ENCODE measurements around the gene TROAP. TPM values are rescaled to one million over a fixed set of nuclear protein-coding genes. Genes with fewer than 3 reads are reported as not detected.
"Not testable (repeated sequence)": the region's sequence is repeated elsewhere in the genome, so short reads cannot be mapped to it uniquely, and the experiment has no call there.

The TROAP gene
- polyA plus RNA-seq, 1 donor: 11.4 TPM

DNA sequence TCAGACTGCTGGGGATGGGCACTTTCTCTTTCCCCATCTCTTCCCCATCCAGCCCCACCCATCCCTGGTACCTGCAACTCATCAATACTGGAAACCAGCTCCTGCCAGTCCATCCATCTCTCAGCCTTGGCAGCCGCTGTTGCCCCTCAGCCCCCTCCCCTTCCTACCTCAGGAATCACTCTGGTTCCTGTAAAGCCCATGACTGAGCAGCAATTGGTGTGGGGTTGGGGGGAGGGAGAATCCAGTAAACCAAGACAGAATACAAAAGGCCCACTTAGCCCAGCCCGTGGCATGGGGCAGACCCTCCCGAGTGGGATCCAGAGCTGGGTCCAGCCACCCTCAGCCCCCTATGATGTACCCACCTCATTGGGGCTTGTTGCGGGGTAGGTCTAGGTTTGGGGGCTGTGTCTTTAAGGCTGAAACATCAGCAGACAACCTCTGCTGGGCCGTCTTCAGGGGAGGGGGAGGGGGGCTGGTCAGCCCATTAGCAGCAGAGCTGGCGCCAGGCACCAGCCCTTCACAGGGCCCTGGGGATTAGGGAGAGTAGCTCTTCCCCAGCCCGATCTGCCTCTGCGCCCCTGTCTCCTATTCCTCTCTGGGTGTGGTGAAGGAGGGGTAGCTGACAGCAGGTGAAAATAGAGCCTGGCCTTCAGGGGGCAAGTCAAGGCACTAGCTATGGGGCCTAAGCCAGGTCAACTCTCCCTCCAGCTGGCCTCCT is 28.8 kb upstream of the TROAP start:
- DNase-seq (ENCODE audit: low read depth): no peak

DNA sequence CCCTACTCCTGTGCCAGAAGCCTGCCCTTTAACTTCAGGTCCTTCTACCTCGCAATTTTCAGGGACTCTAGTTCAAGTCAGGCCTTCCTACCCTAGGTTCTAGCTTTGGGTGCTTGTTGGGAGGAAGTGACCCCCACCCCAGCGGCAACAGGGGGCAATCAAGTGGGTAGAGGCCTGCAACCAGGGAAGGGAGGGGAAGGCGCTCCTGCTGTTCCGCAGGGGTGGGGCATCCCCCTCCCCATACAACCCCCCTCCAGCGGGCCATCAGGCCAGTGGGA is 28.3 kb upstream of the TROAP start:
- no peak for DNase-seq (ENCODE audit: low read depth)

DNA sequence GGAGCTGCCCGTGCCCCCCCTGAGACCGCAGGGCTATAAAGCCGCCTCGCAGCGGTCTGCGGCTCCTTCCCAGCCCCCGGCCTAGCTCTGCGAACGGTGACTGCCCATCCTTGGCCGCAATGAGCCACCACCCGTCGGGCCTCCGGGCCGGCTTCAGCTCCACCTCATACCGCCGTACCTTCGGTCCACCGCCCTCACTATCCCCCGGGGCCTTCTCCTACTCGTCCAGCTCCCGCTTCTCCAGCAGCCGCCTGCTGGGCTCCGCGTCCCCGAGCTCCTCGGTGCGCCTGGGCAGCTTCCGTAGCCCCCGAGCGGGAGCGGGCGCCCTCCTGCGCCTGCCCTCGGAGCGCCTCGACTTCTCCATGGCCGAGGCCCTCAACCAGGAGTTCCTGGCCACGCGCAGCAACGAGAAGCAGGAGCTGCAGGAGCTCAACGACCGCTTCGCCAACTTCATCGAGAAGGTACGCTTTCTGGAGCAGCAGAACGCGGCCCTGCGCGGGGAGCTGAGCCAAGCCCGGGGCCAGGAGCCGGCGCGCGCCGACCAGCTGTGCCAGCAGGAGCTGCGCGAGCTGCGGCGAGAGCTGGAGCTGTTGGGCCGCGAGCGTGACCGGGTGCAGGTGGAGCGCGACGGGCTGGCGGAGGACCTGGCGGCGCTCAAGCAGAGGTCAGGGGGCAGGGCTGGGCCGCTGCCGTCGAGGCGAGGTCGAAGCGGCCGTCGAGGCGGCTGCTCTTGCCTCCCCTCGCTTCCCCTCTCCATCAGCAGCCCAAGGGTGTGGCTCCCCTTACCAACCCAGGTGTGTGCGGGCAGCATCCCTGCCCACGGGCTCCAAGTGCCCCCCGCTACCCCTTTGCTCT is 27.7 kb upstream of the TROAP start, which contains the start of gene PRPH:
TSS of gene PRPH (plus strand) at position 66 of the 855 bp plus-strand sequence. CDS start at position 120, 54 bp downstream.
- DNase-seq (ENCODE audit: low read depth): no peak

DNA sequence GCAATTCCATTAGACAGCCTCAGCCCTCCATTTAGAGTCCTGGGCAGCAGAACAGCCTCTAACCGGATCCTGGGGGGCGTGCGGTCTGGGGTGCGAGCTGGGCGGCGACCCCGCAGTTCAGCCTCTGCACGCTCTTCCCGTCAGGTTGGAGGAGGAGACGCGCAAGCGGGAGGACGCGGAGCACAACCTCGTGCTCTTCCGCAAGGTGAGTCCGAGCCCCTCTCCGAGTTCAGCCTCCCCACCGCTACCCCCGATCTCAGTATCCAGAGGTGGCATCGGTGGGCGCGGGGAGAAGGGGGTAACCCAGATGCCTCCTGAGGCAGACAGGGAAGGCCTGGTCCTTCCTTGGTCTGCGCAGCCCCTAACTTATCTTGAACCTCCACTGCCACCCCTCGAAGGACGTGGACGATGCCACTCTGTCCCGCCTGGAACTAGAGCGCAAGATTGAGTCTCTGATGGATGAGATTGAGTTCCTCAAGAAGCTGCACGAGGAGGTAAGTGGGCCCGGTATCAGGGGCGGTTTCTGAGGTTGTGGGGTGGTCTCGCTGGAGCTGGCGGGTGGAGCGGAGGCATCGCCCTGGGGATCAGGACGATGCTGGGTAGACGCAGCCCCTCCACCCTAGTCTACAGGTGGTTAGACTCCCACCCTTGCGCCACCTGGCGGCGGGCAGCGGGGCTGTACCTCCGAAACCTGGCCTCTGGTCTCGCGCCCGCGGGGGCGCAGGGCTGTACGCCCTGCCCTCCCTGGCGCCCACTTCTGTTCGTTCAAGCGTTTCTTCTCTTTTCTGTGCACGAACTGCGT is 26.8 kb upstream of the TROAP start:
- no peak for DNase-seq (ENCODE audit: low read depth)

DNA sequence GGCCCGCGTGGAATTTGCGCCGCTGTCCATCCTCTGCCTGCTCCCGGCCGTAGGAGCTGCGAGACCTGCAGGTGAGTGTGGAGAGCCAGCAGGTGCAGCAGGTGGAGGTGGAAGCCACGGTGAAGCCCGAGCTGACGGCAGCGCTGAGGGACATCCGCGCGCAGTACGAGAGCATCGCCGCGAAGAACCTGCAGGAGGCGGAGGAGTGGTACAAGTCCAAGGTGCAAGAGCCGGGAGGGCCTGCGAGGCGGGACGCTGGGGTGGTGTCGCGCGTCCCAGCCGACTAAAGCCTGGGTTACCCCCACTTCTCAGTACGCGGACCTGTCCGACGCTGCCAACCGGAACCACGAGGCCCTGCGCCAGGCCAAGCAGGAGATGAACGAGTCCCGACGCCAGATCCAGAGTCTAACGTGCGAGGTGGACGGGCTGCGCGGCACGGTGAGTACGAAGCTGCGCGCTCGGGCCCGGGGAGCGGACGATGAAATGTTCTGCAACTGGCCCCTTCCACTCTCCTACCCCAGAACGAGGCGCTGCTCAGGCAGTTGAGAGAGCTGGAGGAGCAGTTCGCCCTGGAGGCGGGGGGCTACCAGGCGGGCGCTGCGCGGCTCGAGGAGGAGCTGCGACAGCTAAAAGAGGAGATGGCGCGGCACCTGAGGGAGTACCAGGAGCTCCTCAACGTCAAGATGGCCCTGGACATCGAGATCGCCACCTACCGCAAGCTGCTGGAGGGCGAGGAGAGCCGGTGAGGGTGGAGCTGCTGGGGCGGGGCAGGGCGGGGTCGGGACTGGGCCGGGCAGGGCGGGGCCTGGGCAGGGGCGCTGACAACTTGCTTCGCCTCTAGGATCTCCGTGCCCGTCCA is 26.0 kb upstream of the TROAP start:
- no peak for DNase-seq (ENCODE audit: low read depth)

DNA sequence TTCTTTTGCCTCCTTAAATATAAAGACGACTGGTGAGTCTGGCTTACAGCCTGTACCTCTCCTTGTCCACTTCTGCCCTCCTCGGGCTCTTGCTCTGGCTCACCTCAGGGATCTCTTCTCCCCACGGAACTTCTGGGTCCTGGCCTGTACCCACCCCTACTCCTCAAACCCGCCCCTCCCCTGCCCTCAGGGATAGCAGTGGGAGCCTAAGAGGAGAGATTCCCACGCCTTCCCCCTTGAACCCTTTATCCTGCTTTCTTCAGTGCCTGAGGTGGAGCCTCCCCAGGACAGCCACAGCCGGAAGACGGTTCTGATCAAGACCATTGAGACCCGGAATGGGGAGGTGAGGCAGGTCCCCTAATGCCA is 25.4 kb upstream of the TROAP start:
- DNase-seq (ENCODE audit: low read depth): no peak

- no peak for DNase-seq (ENCODE audit: low read depth)
These were observed 24.9 kb upstream of the TROAP start for GRCh38 chr12:49298160-49298559.

DNA sequence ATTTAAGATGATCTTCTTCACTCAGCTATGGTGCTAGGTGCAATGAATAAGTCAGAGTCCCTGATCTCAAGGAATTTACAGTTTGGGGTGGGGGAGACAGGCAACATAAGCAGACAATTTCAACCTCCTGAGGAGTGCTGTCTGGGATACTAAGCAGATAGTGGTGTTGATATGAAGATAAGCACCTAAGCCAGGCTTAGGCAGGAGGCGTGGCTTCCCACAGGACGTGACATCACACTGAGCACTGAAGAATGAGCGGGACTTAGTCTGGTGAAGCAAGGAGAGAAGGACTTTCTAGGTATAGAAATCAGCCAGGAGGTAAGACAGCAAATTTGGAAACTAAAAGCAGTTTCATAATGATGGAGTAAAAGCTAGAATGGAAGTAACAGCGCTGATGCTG is 21.3 kb upstream of the TROAP start:
- no peak for DNase-seq (ENCODE audit: low read depth)

DNA sequence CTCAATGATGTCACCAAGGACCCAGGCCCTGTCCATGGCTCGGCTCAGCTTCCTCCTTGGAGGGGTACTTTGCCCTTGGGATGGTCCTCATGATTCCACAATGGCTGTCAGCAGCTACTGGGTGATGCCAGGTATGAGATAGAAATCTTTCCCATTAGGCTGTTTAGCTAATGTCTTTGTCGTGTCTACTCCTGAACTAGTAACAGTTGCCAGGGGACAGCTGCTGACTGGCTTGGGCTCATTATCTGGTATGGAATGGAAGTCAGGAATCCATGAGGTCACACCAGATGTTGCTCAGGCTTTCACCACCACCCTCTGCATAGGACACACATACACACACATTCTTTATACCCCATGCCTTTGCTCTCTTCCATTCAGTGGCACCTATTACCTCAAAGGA is 18.9 kb upstream of the TROAP start:
- DNase-seq (ENCODE audit: low read depth): no peak

GRCh38 chr12:49305762-49306510 is 17.1 kb upstream of the TROAP start:
- DNase-seq (ENCODE audit: low read depth): no peak

- DNase-seq (ENCODE audit: low read depth): no peak
These were observed 13.7 kb upstream of the TROAP start for GRCh38 chr12:49309386-49309785.

DNA sequence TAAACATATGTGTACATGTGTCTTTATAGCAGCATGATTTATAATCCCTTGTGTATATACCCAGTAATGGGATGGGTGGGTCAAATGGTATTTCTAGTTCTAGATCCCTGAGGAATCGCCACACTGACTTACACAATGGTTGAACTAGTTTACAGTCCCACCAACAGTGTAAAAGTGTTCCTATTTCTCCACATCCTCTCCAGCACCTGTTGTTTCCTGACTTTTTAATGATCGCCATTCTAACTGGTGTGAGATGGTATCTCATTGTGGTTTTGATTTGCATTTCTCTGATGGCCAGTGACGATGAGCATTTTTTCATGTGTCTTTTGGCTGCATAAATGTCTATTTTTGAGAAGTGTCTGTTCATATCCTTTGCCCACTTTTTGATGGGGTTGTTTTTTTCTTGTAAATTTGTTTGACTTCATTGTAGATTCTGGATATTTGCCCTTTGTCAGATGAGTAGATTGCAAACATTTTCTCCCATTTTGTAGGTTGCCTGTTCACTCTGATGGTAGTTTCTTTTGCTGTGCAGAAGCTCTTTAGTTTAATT is 12.5 kb upstream of the TROAP start:
- not testable (repeated sequence) for DNase-seq (ENCODE audit: low read depth)

DNA sequence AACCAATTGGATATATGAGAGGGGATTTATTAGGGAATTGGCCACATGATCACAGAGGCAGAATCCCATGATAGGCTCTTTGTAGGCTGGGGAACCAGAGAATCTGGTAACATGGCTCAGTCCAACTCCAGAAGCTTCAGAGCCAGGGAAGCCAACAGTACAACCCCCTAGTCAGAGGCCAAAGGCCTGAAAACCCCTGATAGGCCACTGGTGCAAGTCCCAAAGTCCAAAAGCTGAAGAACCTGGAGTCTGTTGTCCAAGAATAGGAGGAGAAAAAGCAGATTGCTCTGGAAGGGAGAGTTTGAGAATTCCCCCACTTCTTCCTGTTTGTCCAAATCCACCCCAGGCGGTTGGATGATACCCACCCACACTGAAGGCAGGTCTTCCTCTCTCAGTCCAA is 8.2 kb upstream of the TROAP start:
- DNase-seq (ENCODE audit: low read depth): no peak

GRCh38 chr12:49317118-49317517 is 5.9 kb upstream of the TROAP start:
- not testable (repeated sequence) for DNase-seq (ENCODE audit: low read depth)

- DNase-seq (ENCODE audit: low read depth): not testable (repeated sequence)
These were observed 2.5 kb upstream of the TROAP start for GRCh38 chr12:49320411-49321103.

DNA sequence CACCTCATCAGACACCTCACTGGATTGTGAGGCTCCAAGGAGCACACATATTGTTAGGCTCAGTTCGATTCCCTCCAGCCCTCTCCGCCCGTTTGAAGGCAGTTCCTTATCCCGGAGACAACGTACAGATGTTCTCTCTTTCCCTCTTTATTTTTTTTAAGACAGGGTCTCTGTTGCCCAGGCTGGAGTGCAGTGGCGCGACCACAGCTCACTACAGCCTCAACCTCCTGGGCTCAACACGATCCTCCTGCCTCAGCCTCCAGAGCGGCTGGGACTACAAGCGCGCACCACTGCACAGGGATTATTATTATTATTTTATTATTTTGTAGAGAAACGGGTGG is 718 bp upstream of the TROAP start:
- DNase-seq (ENCODE audit: low read depth): no peak

DNA sequence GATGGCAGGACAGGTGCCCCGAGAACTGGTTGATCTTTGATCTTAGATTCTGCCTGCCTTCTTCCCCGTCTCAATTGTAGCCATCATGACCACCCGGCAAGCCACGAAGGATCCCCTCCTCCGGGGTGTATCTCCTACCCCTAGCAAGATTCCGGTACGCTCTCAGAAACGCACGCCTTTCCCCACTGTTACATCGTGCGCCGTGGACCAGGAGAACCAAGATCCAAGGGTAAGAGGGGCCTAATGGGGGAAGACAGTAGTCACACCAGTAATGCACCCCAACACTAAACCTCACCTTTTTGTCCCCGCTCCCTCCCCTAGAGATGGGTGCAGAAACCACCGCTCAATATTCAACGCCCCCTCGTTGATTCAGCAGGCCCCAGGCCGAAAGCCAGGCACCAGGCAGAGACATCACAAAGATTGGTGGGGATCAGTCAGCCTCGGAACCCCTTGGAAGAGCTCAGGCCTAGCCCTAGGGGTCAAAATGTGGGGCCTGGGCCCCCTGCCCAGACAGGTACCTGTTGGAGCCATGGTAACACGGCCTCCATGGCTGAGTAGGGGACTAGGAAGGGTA is 556 bp downstream of the TROAP start:
- no peak for DNase-seq (ENCODE audit: low read depth)

DNA sequence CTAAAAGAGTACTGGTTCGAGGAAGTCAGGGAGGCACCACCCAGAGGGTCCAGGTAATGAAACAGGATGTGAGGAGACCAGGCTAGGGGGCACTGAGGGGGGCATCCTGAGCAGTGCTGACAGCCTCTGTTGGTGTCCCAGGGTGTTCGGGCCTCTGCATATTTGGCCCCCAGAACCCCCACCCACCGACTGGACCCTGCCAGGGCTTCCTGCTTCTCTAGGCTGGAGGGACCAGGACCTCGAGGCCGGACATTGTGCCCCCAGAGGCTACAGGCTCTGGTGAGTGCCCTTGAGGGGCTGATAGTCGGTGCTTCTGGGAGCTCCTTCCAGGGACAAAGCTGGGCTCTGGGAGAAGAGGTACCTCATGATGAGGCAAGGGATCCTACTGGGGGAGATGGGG is 2.6 kb downstream of the TROAP start:
- DNase-seq (ENCODE audit: low read depth): no peak

DNA sequence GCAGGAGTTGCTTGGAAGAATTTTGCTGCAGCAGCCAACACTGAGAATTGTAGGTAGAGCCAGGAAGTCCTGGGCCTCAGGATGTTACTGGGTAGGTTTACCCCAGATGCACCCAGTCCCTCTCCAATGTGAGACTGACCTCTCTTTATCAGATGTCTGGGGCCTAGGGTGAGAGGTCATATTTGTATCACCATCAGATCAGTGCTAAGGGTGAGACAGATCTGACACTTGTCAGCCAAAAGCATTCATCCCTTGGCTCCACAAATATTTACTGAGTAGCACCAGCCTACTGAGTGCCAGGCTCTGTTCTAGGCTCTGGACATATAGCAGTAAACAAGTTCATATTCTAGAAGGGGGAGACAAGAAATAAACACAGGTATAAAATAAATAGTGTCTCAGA is 4.3 kb downstream of the TROAP start:
- no peak for DNase-seq (ENCODE audit: low read depth)

- DNase-seq (ENCODE audit: low read depth): no peak
These were observed 4.8 kb downstream of the TROAP start for GRCh38 chr12:49327887-49328286.
